Stomach (tissue), 4 donors: ENCODE results near the gene CAPS.

Experiments
- EP300 ChIP-seq: sonication (generic); formaldehyde crosslinking; IDR thresholded peaks from one replicate; pipeline ENCODE4 v1.6.1; 2017; ENCODE audit warnings: antibody characterized with exemption
- POLR2A ChIP-seq, 4 donors: fragments of 450-650 bp; IDR thresholded peaks; one replicate each; pipeline ENCODE4 v1.6.1; 2016; ENCODE audit warnings: antibody characterized with exemption in 4 of 4, control low read depth in 2 of 4, mild to moderate bottlenecking in 1 of 4, moderate library complexity in 1 of 4
- POLR2AphosphoS5 ChIP-seq, 3 donors: sonication (generic); formaldehyde crosslinking; IDR thresholded peaks; one replicate each; pipeline ENCODE4 v1.6.1; 2016; ENCODE audit warnings: antibody characterized with exemption in 3 of 3
- TF ChIP-seq, protein P1 (sequence below), 7 experiments: fragments of 450-650 bp in 4 of 7; fragments of 200-600 bp in 3 of 7; sonication (generic) in 3 of 7; IDR thresholded peaks; one replicate each; pipeline ENCODE4 v1.5.1; 2016 to 2019; ENCODE audit warnings: antibody characterized with exemption in 7 of 7, control low read depth in 2 of 7, mild to moderate bottlenecking in 1 of 7

DNA sequence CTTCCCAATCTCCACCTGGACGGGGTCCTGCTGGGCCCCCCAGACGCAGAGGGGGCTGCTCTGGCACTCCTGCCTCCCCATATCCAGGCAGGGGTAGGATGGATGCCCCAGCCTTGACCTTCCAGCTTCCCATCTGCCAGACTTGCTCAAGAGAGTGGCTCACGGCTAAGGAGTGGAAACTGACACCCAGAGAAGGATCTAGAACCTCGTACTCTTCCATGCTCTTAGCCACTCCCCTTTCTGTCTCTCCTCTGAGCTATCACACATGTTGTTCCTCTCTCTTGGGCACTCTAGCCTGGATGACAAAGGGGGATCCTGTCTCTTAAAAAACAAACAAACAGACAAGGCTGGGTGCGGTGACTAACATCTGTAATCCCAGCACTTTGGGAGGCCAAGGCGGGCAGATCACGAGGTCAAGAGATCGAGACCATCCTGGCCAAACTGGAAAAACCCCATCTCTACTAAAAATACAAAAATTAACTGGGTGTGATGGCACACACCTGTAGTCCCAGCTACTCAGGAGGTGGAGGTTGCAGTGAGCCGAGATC is 31.6 kb upstream of the CAPS start:
- TF ChIP-seq, protein P1, sequence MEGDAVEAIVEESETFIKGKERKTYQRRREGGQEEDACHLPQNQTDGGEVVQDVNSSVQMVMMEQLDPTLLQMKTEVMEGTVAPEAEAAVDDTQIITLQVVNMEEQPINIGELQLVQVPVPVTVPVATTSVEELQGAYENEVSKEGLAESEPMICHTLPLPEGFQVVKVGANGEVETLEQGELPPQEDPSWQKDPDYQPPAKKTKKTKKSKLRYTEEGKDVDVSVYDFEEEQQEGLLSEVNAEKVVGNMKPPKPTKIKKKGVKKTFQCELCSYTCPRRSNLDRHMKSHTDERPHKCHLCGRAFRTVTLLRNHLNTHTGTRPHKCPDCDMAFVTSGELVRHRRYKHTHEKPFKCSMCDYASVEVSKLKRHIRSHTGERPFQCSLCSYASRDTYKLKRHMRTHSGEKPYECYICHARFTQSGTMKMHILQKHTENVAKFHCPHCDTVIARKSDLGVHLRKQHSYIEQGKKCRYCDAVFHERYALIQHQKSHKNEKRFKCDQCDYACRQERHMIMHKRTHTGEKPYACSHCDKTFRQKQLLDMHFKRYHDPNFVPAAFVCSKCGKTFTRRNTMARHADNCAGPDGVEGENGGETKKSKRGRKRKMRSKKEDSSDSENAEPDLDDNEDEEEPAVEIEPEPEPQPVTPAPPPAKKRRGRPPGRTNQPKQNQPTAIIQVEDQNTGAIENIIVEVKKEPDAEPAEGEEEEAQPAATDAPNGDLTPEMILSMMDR (IDR thresholded peaks at IDR 0.05), result no peak
- TF ChIP-seq EP300, result no peak
- no peak for TF ChIP-seq POLR2A (IDR thresholded peaks at IDR 0.05)
- TF ChIP-seq POLR2AphosphoS5 (IDR thresholded peaks at IDR 0.05), result no peak
